Right cardiac atrium (tissue), 5 donors: ENCODE data around the gene PGF. TPM values are rescaled to one million over a fixed set of nuclear protein-coding genes. Genes with fewer than 3 reads are reported as not detected.
"Not testable (repeated sequence)": the region's sequence is repeated elsewhere in the genome, so short reads cannot be mapped to it uniquely, and the experiment has no call there.

ENCODE experiments used
- ATAC-seq, 2 donors: fragments of 200-7000 bp; cut with Tn5 transposase; one replicate each; pipeline versions ENCODE4 v1.8.0 to v1.9.1; 2020; ENCODE audit warnings: moderate library complexity in 2 of 2, mild to moderate bottlenecking in 1 of 2
- DNase-seq, 3 donors: peaks; one replicate each; pipeline ENCODE4 v3.0.0-alpha.2; 2020
- H3K27ac ChIP-seq: one replicate; pipeline ENCODE4 v1.5.1; 2013; ENCODE audit warnings: mild to moderate bottlenecking, low read length, control low read depth, moderate library complexity
- H3K27me3 ChIP-seq: one replicate; pipeline ENCODE4 v1.6.1; 2013; ENCODE audit not compliant: control insufficient read depth, insufficient read depth
- H3K4me1 ChIP-seq: one replicate; pipeline ENCODE4 v1.6.1; 2013; ENCODE audit warnings: low read length; ENCODE audit not compliant: control insufficient read depth, insufficient read depth
- H3K4me3 ChIP-seq: one replicate; pipeline ENCODE4 v1.5.1; 2013; ENCODE audit warnings: low read length, control low read depth
- H3K9me3 ChIP-seq: one replicate; pipeline ENCODE4 v1.6.1; 2013; ENCODE audit warnings: low read length; ENCODE audit not compliant: control insufficient read depth
- WGBS: extraction: QIAGEN DNeasy Blood & Tissue Kit; methylation state at CpG from one replicate; pipeline ENCODE4 v1.1.7; 2013; 5-methylcytosine and 5-hydroxymethylcytosine counted together
- intact Hi-C, 4 donors: fragments of 100-400 bp; cut with DNase I; formaldehyde crosslinking; loops; one replicate each; pipeline versions ENCODE4 v1.11.0 to v1.14.0; 2022 to 2023
- long read RNA-seq, 4 donors: library from polyadenylated mRNA; unstranded; transcript quantifications; one replicate each; pipeline ENCODE4 v2.0.0, GENCODE V29; 2020 to 2021
- polyA plus RNA-seq: library from polyadenylated mRNA; stranded (reverse); fragments of 200-250 nt; gene quantifications from one replicate; pipeline ENCODE4 v1.2.3, GENCODE V29; 2013
- total RNA-seq, 4 donors: library from RNA; stranded (reverse); fragmentation: NEBNext Ultra II Directional; extraction: Animal tissue kit (Norgen Biotek cat#: 25700); gene quantifications; one replicate each; pipeline ENCODE4 v1.2.1, GENCODE V29; 2021
- donor health status: healthy with polysubstance abuse.
- donor health status: DM: no; HTN: yes; CAD: no.
- donor health status: DM: no; HTN: no; CAD: no.
- donor health status: DM: no; HTN: yes; CAD: no; lungs with severe emphysema.
- donor health status: DM: yes; HTN: yes; CAD: no.

PGF gene
- total RNA-seq (1 to 10 TPM; 2.9 to 5.9 (median 4.1) TPM), polyA plus RNA-seq (4.3 TPM)
- long read RNA-seq, donor 1, transcript PGF-203 (6 exons, 1,699 nt): major isoform, 8 of 9 reads
- long read RNA-seq, donor 1, partial matches to known transcripts: 0 of 9 reads
- long read RNA-seq, donor 1, other reads (novel, unspliced or antisense): 0 of 9 reads
- long read RNA-seq, donor 2, partial matches to known transcripts: 0 of 4 reads
- long read RNA-seq, donor 2, other reads (novel, unspliced or antisense): 1 of 4 reads
- long read RNA-seq, donor 3, transcript PGF-206 (7 exons, 1,927 nt): minor isoform, 5 of 18 reads
- long read RNA-seq, donor 3, transcript PGF-203 (6 exons, 1,699 nt): major isoform, 9 of 18 reads
- long read RNA-seq, donor 3, partial matches to known transcripts: 1 of 18 reads
- long read RNA-seq, donor 3, other reads (novel, unspliced or antisense): 2 of 18 reads
- long read RNA-seq, donor 4, partial matches to known transcripts: 0 of 8 reads
- long read RNA-seq, donor 4, other reads (novel, unspliced or antisense): 2 of 8 reads

- Histone ChIP-seq H3K27ac (no peak within 1 kb of the TSS), H3K4me1 (no peaks in the 10 kb centered on the region), H3K27me3 (no peaks in the 10 kb centered on the region), H3K4me3 (peak within 1 kb of the TSS; percentile 48), H3K9me3 (no peaks in the 10 kb centered on the region)
- intact Hi-C loops: no loop called here
- WGBS: 4% methylated on average over 73 of the region's 73 CpGs
- peak; percentile 78 to 80 for ATAC-seq
- peak; percentile 76 to 91 (median 90) for DNase-seq
Measured at GRCh38 chr14:74955229-74956026, at the start of gene PGF. Gene PGF, minus strand, starts transcription at chr14:74955597. Its CDS starts 355 bp downstream, at chr14:74955242.

- WGBS: 11% methylated on average over 18 of the region's 18 CpGs
- H3K9me3 ChIP-seq: no peaks in the 10 kb centered on the region
- intact Hi-C loops: loop anchor here in 2 of 4 donors (10.0 kb wide), 2 partner anchors 59 to 61 kb away; partner anchors contain the start of genes ACYP1 (in 1 of the 2) and ZC2HC1C (in 1 of the 2)
- ATAC-seq: peak in 1 of 2 donors; percentile 5
- no peaks in the 10 kb centered on the region for H3K27me3 ChIP-seq
- H3K27ac ChIP-seq: peak overlapping the region; percentile 74
- H3K4me1 ChIP-seq: peaks cover 3% of the 10 kb centered on the region
- DNase-seq: no peak
- peak overlapping the region; percentile 86 for H3K4me3 ChIP-seq
Measured at GRCh38 chr14:75003250-75004027, 48.0 kb upstream of the PGF start.

GRCh38 chr14:75002392-75003249, 47.2 kb upstream of the PGF start, which contains the start of gene EIF2B2:
Gene EIF2B2, plus strand, starts transcription at chr14:75002921. Its CDS starts 70 bp downstream, at chr14:75002991.
- intact Hi-C loops: loop anchor here in 2 of 4 donors (10.0 kb wide), 2 partner anchors 58 to 62 kb away; partner anchors contain the start of genes ACYP1 (in 1 of the 2) and ZC2HC1C (in 1 of the 2)

GRCh38 chr14:75001899-75002298, 46.5 kb upstream of the PGF start:
- 99% methylated on average over 1 of the region's 1 CpG for WGBS
- Histone ChIP-seq H3K27me3 (no peaks in the 10 kb centered on the region), H3K9me3 (no peaks in the 10 kb centered on the region), H3K4me3 (peak overlapping the region; percentile 86), H3K27ac (no peak overlapping the region), H3K4me1 (peaks cover 3% of the 10 kb centered on the region)
- no peak for ATAC-seq
- intact Hi-C loops: loop anchor here in 2 of 4 donors (10.0 kb wide), 2 partner anchors 57 to 63 kb away; partner anchors contain the start of genes ACYP1 (in 1 of the 2) and ZC2HC1C (in 1 of the 2)
- no peak for DNase-seq

More at GRCh38 chr14:75002392-75003249, 47.2 kb upstream of the PGF start, which contains the start of gene EIF2B2:
- DNase-seq (peak; percentile 97 to 99 (median 99)), ATAC-seq (peak; percentile 100)
- Histone ChIP-seq H3K27me3 (no peaks in the 10 kb centered on the region), H3K4me1 (peaks cover 3% of the 10 kb centered on the region), H3K9me3 (no peaks in the 10 kb centered on the region), H3K27ac (peak within 1 kb of the TSS; percentile 82), H3K4me3 (peak within 1 kb of the TSS; percentile 86)
- under 1% methylated on average over 66 of the region's 66 CpGs for WGBS

- Histone ChIP-seq H3K27me3 (no peaks in the 10 kb centered on the region), H3K9me3 (no peaks in the 10 kb centered on the region), H3K27ac (no peak overlapping the region), H3K4me3 (no peak overlapping the region), H3K4me1 (peaks cover 3% of the 10 kb centered on the region)
- WGBS: 93% methylated on average over 2 of the region's 2 CpGs
- intact Hi-C loops: loop anchor here in 2 of 4 donors (10.0 kb wide), 2 partner anchors 56 to 64 kb away; partner anchors contain the start of genes ACYP1 (in 1 of the 2) and ZC2HC1C (in 1 of the 2)
- no peak for DNase-seq
- ATAC-seq: no peak
Measured at GRCh38 chr14:75001261-75001660, 45.9 kb upstream of the PGF start.

DNA sequence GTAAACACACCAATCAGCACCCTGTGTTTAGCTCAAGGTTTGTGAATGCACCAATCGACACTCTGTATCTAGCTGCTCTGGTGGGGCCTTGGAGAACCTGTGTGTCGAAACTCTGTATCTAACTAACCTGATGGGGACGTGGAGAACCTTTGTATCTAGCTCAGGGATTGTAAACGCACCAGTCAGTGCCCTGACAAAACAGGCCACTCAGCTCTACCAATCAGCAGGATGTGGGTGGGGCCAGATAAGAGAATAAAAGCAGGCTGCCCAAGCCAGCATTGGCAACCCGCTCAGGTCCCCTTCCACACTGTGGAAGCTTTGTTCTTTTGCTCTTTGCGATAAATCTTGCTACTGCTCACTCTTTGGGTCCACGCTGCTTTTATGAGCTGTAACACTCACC, 40.4 kb upstream of the PGF start:
- H3K27ac ChIP-seq, intact Hi-C loops, H3K4me1 ChIP-seq, H3K9me3 ChIP-seq, H3K4me3 ChIP-seq, DNase-seq, ATAC-seq, H3K27me3 ChIP-seq: not testable (repeated sequence)
- 89% methylated on average over 6 of the region's 7 CpGs for WGBS

DNA sequence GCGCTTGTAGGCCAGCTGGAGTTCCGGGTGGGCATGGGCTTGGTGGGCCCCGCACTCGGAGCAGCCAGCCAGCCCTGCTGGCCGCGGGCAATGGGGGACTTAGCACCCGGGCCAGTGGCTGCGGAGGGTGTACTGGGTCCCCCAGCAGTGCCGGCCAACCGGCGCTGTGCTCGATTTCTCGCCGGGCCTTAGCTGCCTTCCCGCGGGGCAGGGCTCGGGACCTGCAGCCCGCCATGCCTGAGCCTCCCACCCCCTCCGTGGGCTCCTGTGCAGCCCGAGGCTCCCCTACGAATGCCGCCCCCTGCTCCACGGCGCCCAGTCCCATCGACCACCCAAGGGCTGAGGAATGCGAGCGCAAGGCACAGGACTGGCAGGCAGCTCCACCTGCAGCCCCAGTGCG, 38.8 kb upstream of the PGF start:
- ATAC-seq, DNase-seq, H3K4me3 ChIP-seq, H3K4me1 ChIP-seq, H3K27me3 ChIP-seq, intact Hi-C loops, H3K27ac ChIP-seq, H3K9me3 ChIP-seq: not testable (repeated sequence)
- 94% methylated on average over 28 of the region's 28 CpGs for WGBS

- 81% methylated on average over 1 of the region's 1 CpG for WGBS
- Histone ChIP-seq H3K9me3 (no peaks in the 10 kb centered on the region), H3K4me1 (no peaks in the 10 kb centered on the region), H3K27ac (no peak overlapping the region), H3K4me3 (no peak overlapping the region), H3K27me3 (no peaks in the 10 kb centered on the region)
- intact Hi-C loops: no loop called here
- DNase-seq (no peak), ATAC-seq (no peak)
Measured at GRCh38 chr14:74988993-74989392, 33.6 kb upstream of the PGF start.

DNA sequence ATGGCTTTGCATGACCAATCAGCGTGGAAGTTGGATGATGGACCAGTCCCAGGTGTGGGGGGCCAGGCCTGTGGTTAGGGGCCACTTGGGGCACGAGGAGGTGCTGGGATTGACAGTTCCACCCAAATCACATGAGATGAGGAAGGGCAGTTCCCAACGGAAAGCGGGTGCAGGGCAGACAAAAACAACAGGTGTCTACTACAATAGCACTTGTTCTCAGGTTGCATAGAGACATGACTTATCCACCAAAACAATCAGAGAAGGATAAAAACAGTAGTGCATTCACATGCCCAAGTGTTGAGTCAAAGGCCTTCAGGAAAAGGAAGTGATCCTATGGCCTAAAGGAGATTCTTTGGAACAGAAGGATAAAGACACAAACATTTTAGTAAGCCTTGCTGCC, 32.7 kb upstream of the PGF start:
- ATAC-seq: peak in 1 of 2 donors; percentile 66
- Histone ChIP-seq H3K27ac (no peak overlapping the region), H3K4me3 (no peak overlapping the region), H3K27me3 (no peaks in the 10 kb centered on the region), H3K4me1 (no peaks in the 10 kb centered on the region), H3K9me3 (no peaks in the 10 kb centered on the region)
- no peak for DNase-seq
- intact Hi-C loops: no loop called here
- WGBS: 70% methylated on average over 4 of the region's 4 CpGs
